ENCODE data around the gene TSHZ2.

GRCh38 chr20:53480913-53481312 is 508.8 kb downstream of the TSHZ2 start:
- no peak for TF ChIP-seq CTCF (IDR thresholded peaks at IDR 0.05 in 2 of 3, conservative IDR thresholded peaks at IDR 0.05 in 1 of 3; ENCODE audit: borderline replicate concordance in 1 of 3, insufficient read depth in 1 of 3, low read depth in 2 of 3, low read length in 2 of 3)
- no peak for TF ChIP-seq POLR2AphosphoS5 (IDR thresholded peaks at IDR 0.05; ENCODE audit: low read depth, low read length)
- no peak for TF ChIP-seq YY1 (IDR thresholded peaks at IDR 0.05; ENCODE audit: extremely low read depth, insufficient replicate concordance, low read depth, low read length)
- no peak for TF ChIP-seq ZFX (IDR thresholded peaks at IDR 0.05)
- no peak for TF ChIP-seq POLR2A (IDR thresholded peaks at IDR 0.05; ENCODE audit: borderline replicate concordance, extremely low read depth, insufficient read depth, insufficient read length)
- no peak for TF ChIP-seq CEBPB (IDR thresholded peaks at IDR 0.05; ENCODE audit: low read depth)
- TF ChIP-seq TCF7L2 (IDR thresholded peaks at IDR 0.05; ENCODE audit: borderline replicate concordance, extremely low read depth, insufficient read depth, insufficient read length): no peak

Data from HCT116 (cell line).